Activated CD8-positive, alpha-beta memory T cell treated with anti-CD3 and anti-CD28 coated beads, Interleukin-2, amount 50 U/mL, for 1 hour (primary cell): ENCODE measurements around the gene AQP4.

Source experiments
- DNase-seq: peaks from one replicate; pipeline ENCODE4 v3.0.0-alpha.2; 2020; ENCODE audit errors: extremely low read depth

Gene AQP4, protein sequence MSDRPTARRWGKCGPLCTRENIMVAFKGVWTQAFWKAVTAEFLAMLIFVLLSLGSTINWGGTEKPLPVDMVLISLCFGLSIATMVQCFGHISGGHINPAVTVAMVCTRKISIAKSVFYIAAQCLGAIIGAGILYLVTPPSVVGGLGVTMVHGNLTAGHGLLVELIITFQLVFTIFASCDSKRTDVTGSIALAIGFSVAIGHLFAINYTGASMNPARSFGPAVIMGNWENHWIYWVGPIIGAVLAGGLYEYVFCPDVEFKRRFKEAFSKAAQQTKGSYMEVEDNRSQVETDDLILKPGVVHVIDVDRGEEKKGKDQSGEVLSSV

DNA sequence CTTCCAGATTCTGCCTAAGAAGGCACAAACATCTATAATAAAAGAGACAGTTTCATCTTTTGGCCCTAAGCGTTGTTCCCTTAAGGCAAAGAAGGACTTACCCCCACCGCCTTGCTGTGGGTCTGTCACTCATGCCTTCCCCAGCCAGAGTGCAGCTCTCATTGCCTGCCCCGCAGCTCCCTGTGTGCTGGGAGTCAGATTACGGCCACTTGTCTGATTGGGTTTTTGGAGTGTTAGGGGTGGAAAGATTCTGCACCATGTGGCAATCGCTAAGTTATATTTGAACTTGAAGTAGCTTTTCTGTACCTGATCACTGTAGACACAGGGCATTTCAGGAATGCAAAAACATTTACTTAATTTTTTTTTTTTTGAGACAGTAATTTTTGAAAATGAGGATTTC, at the start of gene AQP4:
Gene AQP4 (minus strand): TSS at position 151 of the 400 bp plus-strand sequence. CDS start 18 bp downstream, at position 133.
- no peak for DNase-seq

DNA sequence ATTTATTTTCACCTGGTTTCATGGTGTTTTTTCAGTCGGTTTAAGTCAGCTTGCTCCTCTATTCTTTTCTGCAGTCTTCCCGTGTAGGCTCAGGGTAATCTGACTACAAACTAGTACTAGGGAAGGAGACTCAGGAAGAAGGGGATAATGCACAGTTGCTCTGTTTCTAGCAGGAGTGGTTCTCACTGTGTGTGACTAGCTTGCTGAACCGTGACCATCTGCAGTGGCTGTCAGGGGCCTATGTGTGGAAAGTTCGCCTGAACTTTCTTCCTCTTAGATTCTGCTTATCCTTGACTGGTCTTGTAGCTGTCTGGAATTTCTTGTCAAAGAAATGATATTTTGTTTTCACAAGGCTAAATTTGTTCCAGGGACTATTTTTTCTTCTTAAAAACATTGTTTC, 46.3 kb upstream of the AQP4 start:
- DNase-seq = no peak

DNA sequence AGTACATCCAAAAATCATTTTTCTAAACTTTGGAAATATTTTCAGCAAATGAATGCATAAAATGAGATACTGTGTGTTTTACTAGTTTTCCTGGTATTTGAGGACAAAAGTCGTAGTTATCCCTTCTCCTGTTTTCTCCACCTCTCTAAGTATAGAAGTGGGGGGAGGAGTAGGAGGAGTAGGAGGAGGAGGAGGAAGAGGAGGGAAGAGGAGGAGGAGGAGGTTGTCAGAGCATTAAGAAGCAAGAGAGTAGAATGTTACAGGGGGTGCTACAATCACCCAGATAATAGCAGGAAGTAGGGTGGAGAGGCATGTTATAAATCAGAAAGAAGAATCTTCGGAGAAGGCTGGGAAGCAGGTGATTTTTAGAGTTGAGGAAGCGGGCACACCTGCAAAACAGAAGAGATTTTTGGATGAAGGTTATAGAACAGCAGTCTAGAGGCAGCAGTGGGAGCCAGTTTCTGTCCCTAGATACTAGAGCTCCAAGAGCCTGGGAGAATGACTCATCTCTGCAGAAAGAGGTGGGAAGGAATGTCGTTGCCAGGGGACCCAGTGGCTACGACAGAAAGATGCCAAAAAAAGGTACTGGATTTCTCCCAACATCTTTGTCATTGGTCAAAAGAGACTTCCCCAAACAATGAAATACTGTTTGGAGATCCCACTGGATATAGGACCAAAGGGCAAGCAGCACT, 44.2 kb upstream of the AQP4 start:
- DNase-seq = no peak

DNA sequence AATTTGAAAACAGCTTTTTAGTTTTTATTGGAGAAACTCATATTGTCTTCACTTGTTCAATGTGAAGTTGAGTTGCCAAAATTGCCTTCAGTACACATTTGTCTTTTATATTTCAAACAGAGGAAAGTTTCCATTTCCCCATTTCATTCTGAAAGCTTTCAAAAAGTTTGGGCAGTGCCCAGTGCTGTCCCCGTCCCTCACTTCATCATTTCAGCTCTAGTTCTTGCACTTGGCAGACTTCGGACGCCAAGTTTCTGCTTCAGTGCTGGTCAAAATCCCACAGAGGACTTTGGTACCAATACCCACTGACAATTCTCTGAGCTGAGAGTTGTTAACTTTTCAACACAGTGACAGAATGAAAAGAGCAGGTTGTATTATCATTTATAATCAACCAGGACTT, 43.4 kb upstream of the AQP4 start:
- no peak for DNase-seq

DNA sequence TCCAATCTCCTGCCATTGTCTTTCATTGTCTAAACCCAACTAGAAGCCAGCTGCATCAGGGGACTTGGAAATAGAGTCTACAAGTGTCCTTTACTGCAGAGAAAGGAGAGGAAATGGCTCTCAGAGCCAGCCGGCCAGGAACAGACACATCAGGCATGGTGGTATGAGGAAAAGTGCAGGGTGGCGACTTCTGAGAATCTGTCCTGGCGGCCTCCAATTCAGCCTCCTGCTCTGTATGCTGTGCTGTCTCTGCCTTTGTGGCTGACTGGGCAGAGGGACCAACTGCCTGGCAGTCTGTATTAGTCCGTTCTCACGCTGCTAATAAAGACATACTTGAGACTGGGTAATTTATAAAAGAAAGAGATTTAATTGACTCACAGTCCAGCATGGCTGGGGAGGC, 36.8 kb upstream of the AQP4 start:
- no peak for DNase-seq

DNA sequence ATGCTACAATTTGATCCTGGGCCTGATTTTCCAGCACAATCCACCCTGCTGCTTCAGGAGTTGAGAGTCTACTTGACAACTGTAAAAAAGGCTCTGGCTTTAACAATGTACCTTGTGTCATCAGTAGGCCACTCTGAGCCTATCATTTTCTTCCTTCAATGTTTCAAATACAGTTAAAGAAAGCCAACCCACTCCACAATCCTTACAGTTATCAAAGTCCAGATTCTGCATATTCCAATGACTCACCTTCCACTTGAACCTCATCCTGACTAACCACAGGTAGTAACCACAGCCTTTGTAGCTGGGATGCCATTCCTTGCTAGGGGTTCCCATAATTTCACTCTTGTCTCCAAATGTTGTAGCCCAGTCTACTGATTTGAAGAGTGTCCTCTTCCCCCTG, 35.5 kb upstream of the AQP4 start:
- DNase-seq = no peak

DNA sequence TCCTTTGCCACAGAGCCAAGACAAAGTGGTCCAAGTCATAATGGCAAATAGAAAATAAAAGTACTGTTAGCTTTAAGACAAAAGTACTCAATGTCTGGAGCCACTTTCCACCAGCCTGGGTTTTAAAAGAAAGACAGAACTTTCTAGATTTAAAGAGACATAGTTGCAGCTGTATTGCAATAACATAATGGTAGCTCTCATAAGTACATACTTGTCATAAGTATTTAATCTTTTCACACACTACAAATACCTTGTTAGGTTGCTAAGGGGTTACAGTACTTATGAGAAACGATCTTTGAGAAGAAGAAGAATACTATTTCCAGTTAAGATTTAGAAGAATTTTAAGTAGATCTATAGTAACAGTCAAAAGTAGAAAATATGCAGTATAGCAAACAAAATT, 28.9 kb upstream of the AQP4 start:
- DNase-seq = no peak

DNA sequence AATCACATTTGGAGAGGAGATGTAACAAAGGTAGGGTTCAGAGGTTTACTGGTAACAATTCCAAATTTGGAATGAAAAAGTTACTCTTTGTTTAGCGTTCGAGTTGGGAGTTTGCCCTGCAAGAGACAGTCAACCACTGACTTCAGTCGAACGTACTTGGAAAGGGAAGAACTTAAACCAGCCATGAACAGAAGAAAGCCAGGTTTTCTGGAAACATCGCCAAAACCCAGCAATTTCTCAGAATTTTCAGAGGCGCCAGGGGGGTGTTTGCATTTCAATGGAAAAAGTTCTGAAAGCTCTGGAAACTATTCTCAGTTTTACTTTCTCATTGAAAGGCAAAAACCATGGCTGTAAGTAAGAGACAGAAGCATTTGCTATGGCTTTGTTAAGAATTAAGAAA, 28.5 kb upstream of the AQP4 start:
- no peak for DNase-seq

DNA sequence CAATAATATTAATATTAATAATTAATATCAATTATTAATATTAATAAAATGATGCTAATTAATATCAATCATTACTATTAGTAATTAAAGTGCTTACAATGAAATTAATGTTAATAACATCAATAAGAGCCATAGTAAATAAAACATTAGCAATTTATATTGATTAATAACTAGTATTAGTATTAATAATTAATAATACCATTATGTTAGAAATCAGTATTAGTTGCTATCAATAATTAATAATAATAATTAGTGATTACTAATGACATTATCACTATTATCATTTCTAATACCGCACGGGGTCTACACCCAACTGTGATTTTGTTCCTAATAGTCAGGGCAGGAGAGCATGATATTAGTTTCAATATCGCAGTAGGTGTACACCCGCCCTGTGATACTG, 22.8 kb upstream of the AQP4 start:
- no peak for DNase-seq

DNA sequence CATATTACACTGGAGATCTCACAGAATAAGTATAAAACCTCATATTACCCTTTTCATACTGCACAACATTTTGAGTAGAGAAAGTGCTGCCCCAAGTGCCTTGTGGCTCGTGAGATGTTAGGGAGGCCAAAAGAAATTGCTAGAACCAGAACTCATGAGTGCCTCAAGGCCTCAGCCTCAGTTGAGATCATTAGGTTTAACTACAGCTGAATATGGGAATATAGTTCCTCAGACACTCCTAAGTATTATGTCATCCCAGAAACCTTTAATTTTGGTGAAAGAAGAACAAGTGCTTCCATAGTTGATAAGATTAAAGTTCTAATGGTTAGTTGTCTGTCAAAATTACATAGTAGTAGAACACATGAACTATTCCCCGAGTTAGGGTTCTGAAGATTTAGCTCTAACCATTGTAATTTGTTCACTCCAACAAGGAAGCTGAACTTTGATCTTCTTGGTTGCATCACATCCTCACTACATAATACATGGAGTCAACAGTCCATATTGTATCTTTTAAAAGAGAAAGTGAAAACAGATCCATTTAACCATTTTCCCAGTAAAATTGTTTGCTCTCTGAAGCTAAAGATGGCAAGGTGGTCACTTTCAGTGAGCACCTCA, 9.6 kb upstream of the AQP4 start:
- DNase-seq = no peak

DNA sequence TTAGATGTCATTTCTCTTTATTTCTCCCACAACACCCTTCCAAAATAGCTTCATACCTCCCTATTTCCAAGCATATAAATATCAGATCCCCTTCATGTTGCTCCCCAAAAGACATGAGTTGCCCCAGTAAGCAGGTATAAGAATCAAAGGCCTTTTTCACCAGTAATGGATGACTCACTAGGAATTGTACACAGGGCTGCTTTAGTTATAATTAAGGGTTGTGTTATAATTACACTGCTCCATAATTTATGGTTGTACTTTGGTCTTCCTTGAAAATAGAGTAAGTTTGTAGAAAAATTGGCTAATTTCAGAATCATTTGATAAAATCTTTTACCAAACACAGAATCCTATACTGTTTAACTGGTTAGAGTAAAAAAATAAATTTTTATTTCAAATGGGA, 8.8 kb upstream of the AQP4 start:
- no peak for DNase-seq

DNA sequence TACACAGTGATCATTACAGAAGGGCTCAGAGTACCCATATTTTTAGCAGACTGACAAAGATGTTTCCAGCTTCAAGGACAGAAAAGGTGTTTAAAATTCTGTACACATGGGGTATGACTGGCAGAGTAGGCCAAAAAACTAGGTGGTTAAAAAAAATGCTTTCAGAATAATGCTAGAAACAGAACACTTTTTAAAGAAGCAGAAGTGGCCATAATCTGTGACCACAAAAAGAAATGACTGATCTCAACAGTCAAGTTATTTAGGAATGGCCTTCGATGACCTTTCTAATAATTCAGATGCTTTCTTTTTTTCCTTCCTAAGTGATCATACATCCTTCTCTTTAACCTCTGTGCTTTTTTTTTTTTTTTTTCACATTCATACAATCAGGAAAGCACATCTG, 4.1 kb upstream of the AQP4 start:
- no peak for DNase-seq

DNA sequence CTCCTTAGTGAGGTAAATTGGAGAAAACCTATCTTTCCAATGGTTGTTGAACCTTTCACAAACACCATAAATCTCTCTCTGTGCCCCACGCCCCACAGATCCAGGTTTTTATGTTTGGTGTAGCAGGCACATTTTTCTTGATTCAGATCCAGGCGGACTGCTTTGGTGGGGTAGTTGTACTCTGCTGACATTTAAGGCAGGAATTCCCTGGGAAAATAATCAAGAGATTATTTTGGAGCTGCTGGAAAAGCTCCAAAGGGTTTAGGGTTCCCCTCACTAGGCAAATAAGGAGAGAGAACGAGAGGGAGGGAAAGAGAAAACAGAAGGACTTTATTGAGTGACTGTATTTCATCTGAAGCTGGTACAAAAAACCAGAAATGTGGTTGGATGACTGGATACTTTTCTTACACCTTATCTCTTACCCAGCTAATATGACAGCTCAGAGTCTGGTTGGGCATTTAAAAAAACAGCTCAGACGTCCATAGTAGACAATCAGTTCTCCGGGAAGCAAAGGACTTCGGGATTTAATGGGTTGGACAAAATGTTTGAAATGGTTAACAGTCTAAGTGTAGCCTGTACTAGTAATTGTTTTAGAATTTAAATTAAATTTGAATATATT, 3.6 kb upstream of the AQP4 start:
- DNase-seq = no peak

DNA sequence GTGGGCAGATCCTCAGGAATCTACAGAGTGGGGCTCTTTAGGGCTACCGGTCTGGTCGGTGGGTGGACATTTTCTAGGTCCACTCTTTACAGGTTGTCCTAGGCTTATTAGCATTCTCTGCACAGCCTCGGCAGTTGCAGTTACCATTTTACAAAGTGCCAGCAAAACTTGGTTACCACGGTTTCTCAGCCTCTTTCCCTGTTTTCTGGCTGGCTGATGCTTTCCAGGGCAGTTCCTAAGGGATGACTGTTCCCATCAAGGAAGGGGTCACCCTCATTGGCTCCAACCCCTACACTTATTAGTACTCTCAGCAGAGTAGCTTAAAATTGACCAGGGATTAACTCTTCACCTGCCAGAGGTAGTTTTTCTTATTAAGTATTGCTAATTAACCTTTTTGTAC, 2.0 kb upstream of the AQP4 start:
- no peak for DNase-seq

DNA sequence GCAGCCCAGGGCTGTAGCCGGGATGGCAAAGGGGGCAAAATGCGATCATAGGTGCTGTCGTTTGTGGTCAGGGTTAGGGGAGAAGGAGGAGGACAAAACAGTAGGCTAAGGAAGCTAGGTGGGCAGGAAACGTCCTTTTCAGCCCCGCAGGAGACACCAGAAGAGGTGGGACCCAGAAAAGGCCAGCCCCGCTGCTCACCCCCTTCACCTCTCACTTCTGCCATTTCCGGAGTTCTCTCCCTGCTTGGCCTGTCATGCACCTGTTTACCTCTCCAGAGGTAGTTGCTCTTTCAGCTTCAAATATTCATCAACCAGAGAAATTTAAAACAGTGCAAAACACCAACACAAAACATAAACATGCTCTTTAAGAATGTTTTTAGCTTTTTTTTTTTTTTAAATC, 849 bp downstream of the AQP4 start:
- DNase-seq = no peak

DNA sequence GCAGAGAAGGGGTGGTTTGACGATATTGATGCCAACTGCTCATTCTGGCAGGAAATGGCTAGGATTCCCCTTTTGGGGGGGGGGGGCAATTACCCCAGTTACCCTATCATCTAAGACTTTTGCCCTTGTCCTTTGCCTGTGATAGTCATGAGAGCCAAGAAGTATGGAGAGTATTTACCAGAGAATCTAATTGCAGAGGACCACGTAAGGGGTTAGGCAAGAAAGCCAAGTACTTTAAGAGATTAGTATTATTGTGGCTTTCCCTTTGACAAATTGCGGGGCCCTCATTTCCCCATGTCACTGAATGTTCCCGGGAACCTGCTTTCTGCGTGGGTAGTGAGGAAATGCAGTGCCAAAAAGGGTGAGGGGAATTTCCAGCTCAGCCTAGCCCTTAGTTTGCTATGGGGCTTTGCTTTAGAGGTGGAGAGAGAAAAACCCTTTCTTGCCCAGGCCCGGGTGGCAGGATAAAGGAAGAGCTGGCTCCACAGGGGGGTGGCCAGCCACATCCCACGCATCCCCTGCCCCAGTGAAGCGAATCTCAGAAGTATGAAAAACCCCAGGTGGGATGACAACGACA, 1.5 kb downstream of the AQP4 start:
- DNase-seq = no peak

DNA sequence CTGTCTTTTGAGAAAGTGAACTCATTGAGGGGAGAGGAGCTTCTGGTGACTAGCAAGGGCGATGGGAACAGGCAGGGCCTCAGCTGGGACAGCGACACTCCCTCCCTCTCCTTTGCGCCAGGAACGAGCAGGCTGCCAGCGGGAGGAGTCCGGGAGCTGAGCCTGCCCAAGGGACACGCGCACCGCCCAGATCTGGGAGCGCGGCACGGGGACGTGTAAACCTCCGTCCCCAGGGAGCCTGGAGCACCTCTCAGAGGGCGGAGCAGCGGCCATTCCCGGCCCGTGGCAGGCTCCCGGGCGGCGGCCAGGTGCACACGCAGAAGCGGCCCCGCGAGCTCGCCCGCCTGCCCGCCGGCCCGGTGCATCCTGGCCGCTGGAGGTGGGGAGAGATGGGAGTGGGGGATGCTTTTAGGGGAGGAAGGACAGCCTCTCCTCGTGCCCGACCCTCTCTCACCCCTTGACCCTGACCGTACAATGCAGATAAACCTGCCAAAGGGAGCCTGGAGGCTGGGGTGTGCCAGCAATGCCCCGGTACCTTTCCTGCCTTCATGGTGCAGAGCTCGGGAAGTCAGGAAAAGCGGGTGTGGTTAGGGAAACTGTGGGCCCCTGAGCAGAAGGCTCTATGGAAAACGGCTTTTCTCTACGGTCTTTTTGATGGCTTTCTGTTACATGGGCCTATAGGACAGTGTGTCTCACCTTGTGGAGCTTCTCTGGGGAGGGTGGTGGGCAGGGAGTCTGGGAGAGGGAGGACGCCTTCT, 2.2 kb downstream of the AQP4 start:
- DNase-seq = no peak

DNA sequence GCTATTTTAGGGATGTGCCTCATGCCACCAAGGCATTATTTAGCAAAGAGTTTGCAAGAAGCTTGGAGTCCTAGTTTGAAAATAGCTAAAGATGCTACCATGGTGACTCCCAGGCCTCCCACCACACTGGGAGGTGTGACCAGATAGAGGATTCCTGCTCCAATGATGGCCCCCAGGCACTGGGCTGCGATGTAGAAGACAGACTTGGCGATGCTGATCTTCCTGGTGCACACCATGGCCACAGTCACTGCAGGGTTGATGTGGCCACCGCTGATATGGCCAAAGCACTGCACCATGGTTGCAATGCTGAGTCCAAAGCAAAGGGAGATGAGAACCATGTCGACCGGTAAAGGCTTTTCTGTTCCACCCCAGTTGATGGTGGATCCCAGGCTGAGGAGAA, 3.4 kb downstream of the AQP4 start:
- DNase-seq = no peak

DNA sequence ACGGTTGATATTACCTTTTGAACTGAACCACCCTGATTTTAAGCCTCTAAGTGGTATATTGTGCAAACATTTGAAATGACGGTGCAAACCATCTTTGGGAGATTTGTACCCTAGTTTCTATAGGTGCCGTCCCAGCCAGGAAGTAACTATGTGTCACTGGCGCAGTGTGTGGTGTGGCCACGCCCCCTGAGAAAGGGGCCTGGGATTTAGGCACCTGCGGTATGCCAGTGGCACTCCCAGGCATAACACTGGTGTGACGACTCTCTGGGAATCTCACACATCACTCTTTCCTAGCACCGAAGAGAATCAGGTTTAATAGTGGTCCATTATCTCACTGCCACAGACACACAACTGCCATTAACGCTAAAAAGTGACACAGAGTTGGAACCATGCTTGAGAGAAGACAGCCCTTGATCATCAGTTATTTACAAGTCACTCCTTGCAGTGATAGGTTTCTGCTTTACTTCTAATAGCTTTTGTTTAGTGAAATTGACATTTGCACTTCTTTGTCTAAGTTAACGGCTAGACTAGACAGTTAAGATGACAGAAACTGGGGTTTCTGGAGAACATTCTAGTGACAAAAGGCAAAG, 11.1 kb downstream of the AQP4 start:
- DNase-seq = no peak

DNA sequence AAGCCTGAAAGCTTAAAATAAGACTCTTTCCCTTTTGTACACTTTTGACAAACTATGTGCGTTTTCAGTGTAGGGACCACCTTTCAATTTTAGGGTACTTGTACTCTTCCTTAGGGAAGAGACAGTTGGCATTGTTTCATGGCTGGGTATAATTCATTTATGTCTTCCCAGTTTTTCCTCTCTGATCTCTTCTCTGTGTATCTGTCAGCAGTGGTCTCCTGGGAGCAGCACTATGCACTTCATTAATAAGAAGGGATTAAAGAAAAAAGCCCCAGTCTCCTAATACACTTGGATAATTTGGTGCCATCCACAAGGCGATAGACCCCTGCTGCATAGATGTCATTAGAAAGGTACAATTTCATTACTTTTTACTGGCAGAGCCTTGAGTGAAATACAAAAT, 12.1 kb downstream of the AQP4 start:
- DNase-seq = no peak

DNA sequence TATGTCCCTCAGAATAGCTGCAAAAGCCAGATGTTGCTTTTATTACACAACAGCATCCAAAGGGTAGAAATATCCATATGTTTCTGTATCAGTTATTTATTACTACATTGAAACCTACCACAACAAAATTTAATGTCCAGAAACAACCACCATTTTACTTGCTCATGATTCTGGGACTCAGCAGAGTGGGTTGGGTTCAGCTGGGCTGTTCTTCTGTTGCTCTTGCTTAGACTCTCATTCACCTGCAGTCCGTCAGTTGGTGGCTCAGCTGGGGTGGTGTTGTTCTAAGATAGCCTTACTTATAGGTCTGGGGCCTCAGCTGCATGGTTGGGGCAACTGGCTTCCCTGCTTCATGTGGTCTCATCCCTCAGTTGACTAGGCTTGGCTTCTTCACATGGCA, 21.7 kb downstream of the AQP4 start:
- DNase-seq = no peak
